ENCODE measurements around the gene ATXN1. TPM values are rescaled to one million over a fixed set of nuclear protein-coding genes. Genes with fewer than 3 reads are reported as not detected.
"Not testable (repeated sequence)": the region's sequence is repeated elsewhere in the genome, so short reads cannot be mapped to it uniquely, and the experiment has no call there.

The ATXN1 gene
- polyA plus RNA-seq, 3 donors: 17.7 to 21.1 (median 20.5) TPM

DNA sequence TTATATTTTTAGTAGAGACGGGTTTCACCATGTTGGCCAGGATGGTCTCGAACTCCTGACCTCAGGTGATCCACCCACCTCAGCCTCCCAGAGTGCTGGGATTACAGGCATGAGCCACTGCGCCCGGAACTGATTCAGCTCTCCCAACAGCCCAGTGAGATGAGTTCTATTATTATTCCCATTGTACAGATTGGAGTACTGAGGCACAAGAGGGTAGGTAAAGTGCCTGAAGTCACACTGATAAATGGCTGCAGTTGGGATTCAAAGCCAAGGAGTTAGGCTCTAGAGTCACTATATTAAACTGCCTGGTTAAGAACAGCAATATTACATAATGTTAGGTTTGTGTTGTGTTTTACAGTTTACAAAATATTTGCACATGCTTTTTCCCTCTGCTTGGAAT is 220.9 kb downstream of the ATXN1 start:
- not testable (repeated sequence) for DNase-seq

DNA sequence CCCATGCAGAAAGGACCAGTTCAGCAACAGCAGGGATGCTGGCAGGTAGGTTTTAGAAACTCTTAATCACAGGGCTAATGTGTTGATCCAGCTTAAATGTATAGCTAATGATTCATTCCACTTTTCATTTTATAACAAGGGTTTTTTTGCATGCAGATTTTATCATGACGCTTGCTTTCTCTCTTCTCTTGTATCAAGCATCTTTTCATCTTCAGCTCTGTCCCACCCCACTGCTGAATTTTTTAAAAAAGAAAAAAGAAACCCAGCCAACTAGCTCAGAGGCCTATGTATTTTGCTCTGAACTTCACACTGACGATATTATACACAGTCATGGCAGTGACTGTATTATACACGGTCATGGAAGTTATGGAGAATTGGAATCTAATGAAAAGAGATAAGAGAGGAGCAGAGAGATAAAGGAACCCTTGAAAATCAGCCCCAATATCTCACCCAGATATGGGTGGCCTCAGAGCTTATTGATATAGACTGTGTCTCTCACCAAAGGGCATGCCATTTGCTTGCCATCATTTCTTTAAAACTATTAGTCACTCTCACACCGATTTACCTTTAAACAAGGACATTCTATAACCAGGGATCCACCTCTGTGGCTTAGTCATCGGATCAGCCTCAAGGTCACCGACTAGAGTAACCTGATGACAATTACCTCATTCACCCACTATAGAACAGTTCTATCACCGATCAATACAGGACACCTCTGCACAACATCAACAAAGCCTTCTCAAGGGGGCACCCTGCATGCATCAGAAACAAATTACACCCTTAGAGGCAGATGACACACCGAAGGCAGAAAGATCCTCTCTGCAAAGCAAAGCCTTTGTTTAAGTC is 222.0 kb downstream of the ATXN1 start:
- DNase-seq: no peak

- no peak for DNase-seq
Observed at GRCh38 chr6:16535564-16535963, 225.7 kb downstream of the ATXN1 start.

GRCh38 chr6:16533721-16534136 is 227.5 kb downstream of the ATXN1 start:
- no peak for DNase-seq

- DNase-seq: no peak
Observed at GRCh38 chr6:16533210-16533609, 228.1 kb downstream of the ATXN1 start.

DNA sequence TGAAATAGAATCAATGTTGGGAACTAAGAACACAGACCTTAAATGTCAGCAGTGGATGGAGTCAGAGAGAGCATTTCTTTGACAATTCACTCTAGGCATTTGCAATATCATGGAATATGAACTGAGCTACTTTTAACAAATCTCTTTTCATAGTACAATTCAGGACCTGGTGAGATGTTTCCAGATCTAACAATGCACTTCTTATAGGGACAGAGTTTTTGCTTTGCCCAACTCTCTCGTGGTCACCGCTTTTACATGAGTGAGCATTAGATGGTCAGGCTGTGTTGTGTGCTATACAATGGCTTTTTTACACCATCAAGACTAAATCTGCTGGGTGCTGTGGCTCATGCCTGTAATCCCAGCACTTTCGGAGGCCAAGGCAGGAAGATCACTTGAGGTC is 233.6 kb downstream of the ATXN1 start:
- DNase-seq: no peak

DNA sequence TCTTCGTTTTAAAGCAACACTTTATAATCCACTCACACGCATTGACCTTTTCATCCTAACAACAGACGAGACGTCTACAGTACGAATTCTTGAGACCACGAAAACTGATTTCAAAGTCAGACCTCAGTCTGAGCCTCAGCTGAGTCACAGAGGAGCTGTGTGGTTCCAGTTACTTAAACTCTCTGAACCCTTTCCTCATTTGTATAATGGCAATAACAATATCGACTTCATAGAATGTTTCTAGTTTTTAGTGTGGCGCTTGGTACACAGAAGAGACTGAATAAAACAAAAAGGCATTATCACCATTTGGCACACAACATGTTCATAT is 236.9 kb downstream of the ATXN1 start:
- no peak for DNase-seq

DNA sequence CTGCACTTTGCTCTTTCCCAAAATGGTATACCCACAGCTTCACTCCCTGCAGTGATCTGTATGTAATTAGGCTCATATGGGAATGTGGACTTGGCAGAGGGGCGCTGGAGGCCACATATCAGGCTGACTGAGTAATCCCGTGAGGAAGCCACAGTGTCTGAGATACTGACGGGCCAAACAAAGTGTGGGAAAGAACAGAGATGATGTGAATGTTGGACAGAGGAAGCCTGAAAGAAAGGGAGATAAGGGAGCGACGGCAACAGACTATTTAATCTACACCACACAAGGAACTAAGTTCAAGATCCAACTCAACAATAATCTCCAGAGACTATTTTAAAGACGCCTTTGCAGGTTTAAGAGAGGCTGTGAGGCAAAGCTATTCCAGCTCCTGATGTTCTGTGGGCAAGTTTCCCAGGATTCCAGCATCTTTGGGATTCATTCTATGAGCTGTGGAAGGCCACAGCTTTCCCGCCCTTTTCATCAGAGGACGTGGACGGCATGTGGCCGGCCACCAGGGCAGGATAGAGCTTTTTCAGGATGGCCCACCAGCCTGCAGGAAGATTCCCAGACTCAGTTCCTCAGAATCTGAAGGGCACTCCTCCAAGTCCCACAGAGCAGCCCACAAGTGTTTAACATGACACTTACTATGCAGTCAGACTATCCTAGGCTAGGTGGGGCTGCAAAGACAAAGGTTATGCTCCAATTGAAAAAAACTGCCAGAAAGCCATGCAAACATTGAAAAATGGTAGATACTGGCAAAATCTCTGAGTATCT is 237.5 kb downstream of the ATXN1 start:
- no peak for DNase-seq

- no peak for DNase-seq
Observed at GRCh38 chr6:16522937-16523336, 238.3 kb downstream of the ATXN1 start.

DNA sequence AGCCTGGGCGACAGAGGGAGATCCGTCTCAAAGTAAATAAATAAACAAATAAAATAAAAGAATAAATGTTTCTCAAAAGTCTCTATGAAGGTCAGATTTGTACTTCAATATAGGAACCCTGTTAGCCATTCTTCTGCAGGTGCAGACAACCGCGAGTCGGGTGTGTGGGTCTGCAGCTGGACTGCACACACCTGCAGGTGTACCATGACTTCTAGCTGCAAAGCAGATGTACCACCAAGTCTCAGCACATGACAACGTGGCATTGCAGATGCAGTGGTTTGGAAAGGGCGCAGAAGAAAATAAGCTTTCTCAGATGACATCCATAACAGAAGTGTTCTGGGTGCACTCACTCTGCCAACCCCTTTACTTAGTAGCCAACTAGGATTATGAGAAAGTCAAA is 239.7 kb downstream of the ATXN1 start:
- DNase-seq: no peak

GRCh38 chr6:16519265-16520242 is 241.7 kb downstream of the ATXN1 start:
- no peak for DNase-seq

GRCh38 chr6:16518265-16518664 is 243.0 kb downstream of the ATXN1 start:
- no peak for DNase-seq

DNA sequence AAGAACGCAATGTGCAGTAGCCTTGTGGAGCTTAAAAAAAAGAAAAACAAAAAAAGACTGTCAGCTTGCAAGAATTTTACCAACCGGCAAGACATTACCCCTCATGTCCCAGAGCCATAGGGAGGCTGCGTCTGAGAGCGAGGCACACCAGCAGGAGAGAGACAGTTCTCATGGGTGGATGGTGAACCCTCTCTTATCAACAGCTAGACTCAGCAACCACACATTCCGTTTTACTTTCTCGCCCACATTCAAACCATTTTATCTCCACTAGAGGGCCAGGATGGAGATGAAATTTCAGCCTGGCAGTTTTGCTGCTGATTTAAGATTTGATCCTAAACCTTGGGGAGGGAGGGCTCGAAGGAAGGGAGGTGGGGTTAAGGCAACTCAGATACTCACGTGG is 247.0 kb downstream of the ATXN1 start:
- DNase-seq: peak; percentile 77

GRCh38 chr6:16512544-16513290 is 248.5 kb downstream of the ATXN1 start:
- no peak for DNase-seq

DNA sequence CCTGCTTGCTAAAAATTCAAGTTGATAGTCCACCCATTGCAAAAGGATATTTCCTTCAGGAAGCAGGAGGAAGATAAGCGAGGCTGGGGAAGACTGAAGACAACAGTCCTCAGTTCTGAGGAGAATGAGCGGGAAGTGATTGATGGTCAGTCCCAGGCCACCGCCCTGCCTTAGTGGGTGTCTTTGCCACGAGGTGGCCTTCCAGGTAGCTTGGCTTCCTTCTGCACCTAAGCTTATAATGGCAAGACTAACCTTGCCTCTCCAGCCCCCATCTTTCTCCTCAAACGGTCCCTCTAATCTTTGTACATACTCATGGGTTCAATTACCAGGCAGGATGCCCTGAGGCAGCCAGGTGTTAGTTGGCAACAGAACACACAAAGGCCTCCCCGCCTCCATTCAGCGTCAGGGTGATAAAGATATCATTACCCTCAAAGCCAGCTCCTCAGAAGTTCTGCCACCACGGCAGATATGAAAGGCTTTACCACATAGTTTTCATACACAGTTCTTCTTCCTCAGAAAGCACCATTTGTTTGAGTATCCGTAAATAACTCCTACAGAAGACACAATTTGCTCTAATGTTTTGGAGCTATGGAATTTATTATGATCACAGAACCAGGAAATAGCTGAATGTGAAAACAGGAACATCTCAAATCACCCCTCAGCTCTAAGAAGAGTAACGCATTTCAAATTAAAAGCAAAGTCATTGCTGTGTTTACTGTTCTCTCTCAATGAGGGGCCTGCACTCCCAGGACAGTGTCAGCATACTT is 249.4 kb downstream of the ATXN1 start:
- DNase-seq: no peak

GRCh38 chr6:16511040-16511660 is 250.1 kb downstream of the ATXN1 start:
- DNase-seq: no peak

DNA sequence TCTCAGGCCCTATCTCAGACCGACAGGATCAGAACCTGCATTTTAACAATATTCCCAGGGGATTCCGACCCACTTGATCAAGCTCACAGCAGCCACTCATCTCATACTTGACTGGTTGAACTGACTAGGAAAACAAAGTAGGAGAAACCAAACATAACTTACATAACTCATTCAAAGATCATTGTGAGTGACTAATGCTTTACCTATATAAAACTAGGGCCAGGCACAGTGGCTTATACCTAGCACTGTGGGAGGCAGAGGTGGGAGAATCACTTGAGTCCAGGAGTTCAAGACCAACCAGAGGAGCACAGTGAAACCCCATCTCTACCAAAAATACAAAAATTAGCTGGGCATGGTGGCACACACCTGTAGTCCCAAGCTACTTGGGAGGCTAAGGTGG is 251.0 kb downstream of the ATXN1 start:
- no peak for DNase-seq

DNA sequence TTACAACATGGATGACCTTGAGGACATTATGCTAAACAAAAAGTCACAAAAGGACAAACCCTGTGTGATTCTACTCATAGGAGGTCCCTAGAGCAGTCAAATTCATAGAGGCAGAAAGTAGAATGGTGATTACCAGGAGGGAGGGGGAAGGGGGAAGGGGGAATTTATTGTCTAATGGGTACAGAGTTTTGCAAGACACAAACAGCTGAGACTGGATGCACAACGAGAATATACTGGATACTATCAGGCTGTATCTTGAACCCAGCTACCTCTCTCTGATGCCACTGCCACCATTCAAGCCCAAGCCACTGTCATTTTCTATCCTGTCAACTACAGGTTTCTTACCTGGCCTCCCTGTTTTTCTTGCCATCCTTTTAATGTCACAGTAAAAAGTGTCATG is 252.3 kb downstream of the ATXN1 start:
- no peak for DNase-seq

- no peak for DNase-seq
Observed at GRCh38 chr6:16505711-16506357, 255.4 kb downstream of the ATXN1 start.

- no peak for DNase-seq
Observed at GRCh38 chr6:16504609-16505008, 256.7 kb downstream of the ATXN1 start.
